HG02943 (cell line): ENCODE measurements around the gene PLA2G4A.

Source experiments
- ATAC-seq: cut with Tn5 transposase; IDR thresholded peaks from one replicate; pipeline ENCODE4 v1.9.1; 2021; ENCODE audit warnings: mild to moderate bottlenecking, low read depth, moderate library complexity; ENCODE audit not compliant: unreplicated experiment

PLA2G4A gene

DNA sequence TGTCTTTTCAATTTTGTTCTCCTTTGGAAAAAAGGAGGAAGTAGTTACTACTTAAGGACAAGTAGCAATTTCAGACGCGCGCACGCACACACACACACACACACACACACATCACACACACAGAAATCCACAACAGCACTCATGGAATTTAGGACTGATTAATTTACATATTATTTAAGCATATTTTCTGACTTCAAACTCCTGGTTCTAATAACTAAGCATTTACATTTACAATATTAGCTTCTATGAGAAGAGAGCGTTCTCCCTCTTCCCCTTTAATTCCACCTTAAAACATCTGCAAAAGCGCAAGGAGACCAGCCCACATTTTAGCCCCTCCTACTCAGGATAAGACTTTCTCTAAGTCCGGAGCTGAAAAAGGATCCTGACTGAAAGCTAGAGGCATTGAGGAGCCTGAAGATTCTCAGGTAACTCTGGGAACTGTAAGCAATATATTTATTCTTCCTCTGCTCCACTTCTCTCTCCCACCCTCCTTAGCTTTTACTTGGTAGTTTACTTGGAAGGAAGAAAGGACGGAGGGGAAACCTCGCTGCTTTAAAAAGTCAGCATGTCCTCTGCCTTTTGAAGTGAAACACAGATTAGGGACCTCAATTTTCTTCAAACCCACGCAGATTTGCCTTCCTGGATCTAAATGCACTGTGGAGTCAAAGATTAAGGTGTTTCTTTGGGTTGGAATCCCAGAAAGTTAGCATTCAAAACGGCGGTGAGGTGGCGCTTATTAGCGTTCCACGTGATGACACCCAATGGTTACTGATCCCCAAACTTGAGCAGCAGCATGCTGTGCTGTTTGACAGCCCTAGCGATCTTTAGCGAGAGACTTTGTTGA, at the start of gene PLA2G4A:
TSS of gene PLA2G4A (plus strand) at position 339 of the 844 bp plus-strand sequence. CDS start 25,406 bp downstream, outside the sequence.
- peak; percentile 88 for ATAC-seq

DNA sequence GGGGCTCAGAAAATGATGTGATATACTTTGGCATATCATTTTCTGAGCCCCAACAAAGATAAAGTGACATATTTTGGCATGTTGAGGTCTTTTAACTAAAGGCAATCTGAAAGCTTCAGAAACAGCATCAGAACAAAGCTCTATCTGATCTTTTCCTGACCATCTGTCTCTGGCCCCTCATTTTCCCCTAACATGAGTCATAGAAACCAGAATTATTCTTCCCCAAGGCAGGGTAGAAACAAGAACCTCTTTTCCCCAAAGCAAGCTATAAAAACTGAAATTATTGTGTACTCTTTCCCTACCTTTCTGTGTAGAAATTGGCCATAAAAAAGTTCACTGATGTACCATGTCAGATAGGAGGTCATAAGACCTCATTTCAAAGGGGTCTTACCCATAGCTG, 48.7 kb upstream of the PLA2G4A start:
- ATAC-seq: no peak

DNA sequence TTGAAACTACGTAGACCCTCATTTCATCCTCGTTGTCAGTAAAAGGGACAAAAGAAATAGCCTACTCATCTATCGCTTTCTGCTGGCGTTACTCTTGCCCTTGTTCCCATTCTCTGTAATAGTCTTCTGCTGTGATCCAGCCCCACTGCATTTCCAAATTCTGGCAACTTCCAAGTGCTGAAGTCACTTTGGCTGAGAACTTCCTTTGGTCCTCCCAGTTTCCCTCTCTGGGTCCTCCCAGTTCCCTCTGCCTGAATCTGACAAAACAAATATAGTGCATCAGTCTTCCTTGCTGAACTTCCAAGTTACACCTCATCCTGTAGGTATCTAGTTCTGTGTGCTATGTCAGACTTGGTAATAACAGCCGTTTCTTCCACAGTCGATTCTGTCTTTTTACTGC, 47.0 kb upstream of the PLA2G4A start:
- ATAC-seq: no peak

DNA sequence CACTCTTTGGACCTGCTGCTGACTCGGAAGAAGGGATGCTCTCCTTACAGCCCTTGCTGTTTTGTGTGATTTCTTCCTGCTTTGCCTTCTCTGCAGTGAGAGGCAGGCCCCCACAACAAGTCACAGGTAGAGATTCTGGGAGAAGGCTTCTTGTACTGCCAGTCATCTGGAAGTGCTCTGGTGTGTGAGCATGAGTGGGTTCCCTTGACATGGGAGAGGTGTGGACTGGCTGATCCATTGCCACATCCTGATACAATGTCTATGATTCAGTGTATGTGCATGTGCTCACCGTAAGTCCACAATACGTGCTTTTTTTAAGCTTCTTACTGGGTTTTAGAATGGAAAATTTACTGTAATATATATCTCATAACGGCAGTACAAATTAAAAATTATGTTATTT, 46.0 kb upstream of the PLA2G4A start:
- no peak for ATAC-seq

DNA sequence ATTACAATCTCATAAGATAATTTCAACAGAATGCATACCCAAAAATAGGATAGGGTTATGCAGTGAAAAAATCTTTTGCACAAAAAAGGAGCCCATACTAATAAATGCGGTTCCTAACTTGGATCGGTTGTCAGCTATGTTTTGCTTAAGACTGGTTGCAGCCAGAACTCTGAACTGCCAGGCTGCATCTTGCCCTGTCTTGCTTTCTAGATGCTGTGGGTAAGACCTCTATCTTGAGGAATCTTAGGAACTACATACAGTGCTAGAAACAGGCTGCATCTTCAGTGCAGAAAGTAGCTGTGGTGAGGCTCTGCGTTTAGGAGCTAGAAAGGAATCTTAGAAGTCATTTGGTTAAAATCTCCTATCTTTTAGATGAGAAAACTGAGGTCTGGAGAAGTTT, 45.6 kb upstream of the PLA2G4A start:
- ATAC-seq: no peak

DNA sequence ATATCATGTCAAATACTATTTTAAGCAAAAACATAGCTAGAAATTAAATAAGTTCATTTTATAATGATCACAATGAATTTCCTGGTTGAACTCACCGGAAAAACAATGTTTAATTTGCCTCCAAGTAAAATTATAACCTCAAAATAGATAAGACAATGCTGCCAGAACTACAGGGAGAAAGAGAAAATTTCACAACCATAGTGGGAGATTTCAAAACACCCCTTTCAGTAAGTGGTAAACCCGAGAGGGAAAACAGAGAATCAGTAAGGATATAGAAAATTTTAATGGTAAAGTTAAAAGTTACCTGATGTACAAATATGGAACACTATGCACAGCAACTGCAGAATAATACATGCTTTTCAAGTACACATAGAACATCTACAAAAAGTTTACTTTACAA, 43.2 kb upstream of the PLA2G4A start:
- ATAC-seq: no peak

DNA sequence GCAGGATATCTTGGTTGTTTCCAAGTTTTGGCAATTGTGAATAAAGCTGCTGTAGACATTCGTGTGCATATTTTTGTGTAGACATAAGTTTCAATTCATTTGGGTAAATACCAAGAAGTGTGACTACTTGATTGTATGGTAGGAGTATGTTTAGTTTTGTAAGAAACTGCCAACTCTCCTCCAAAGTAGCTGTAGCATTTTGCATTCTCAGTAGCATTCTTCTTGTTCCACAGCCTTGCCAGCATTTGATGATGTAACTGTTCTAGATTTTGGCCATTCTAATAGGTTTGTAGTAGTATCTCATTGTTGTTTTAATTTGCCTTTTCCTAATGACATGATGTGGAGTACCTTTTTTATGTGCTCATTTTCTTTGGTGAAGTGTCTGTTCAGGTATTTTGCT, 38.6 kb upstream of the PLA2G4A start:
- ATAC-seq: no peak

DNA sequence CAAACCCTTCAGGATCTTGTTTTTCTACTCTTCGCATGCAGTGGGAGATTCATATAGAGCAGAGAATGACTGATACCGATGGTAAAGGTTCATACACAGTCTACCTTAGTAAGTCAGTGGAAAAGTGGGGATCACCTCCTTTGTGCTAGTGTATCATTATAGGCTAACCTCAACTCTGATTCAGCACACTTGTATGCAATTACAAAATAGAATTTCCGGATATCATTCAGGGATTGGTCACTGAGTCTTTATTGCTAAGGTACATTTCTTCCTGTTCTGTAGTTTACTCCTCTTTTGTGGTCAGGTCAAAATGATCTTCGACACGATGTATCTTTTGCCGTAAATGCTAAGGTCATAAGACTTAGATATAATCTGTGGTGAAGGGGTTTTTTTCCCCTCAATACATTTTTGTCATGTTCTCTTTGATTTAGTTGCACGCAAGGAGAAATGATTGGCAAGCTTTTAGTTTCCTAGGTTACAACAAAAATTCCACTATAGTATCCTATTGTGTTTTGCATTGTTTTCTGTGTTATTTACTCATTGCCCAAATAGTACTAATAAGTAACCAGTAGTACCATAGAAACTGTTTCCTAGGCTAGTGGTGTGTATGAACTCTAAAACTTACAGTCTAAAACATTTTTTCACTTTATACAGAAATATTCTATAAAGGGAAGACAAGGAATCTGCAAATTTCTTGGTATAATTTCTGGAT, 35.7 kb upstream of the PLA2G4A start:
- no peak for ATAC-seq

DNA sequence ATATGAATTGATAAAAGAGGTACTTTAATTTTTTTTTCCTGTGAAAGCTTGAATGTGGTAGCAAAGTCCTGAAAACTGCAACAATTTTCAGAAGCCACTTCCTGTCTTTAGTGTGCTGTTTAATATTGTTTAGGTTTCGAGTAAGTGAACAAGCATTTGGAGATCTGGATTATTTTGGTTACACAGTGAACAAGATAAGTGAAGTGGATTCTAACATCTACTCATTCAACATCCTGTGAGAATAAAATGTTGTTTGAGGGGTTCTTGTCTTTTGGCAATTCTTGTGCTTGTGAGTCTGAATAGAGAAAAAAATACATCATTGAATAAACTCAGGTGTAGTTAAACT, 35.2 kb upstream of the PLA2G4A start:
- ATAC-seq: no peak

DNA sequence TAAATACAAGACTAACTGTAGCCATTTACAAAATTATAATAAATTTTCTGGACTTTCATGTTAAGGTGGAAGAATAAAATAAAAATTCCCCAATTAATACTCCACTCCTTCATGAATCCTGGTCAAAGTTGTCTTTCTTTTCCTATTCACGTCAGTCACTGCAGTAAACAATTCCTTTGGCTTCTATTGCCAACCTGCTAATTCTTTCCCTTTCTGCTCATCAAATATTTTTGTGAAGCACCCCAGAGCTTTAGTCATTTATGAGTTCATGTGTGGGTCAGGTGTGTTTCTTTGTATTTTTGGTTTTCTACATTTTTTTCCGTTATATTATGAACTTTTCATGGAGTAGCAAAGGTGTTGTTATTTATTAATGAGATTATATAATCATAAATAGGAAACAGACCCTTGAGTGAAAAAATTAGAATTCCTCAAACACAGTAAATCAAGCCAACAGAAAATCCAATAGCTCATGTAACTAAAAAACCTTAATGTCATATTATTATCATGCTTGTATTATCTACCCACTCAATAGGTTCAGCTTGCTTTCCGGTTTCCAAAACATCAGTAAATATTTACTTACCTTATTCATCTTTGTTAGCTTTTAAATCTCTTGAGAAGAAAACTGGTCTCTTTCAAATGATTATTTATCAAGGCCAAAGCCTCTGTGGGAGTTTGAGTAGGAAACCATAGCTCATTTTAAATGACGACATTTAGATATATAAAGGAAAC, 29.6 kb upstream of the PLA2G4A start:
- no peak for ATAC-seq

DNA sequence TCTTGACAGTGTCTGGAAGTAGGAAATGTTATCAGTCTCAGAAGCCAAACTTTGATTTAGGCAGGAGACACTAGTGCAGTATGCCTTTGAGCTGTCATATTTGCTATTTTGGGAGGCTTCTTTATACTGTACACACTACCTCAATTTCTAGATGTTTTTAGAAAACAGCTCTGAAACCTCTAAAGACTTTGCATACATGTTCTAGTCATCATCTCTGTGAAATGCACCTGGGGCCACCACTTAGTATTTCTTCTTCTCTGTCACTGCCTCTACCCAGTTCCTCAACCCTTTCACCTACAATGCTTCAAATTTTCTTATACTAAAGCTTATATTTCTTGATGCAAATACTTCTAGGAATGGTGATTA, 29.1 kb upstream of the PLA2G4A start:
- peak; percentile 95 for ATAC-seq

DNA sequence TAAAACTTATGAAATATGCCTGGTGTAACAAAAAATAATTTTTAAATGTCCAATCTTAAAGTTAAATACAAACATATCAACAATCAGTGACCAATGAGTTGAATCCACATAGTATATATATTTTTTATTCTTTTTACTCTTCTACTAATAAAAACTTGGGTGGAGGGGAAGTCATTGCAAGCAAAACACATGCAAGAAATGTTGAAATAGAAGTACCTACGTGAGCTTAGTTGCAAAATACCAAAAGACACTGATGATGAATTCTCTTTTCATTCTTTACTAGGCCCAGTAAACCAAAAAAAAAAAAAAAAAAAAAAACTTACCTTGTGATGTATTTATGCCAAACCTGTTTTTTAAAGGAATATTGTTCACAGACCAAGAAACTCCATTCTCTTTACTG, 26.4 kb upstream of the PLA2G4A start:
- ATAC-seq: no peak

DNA sequence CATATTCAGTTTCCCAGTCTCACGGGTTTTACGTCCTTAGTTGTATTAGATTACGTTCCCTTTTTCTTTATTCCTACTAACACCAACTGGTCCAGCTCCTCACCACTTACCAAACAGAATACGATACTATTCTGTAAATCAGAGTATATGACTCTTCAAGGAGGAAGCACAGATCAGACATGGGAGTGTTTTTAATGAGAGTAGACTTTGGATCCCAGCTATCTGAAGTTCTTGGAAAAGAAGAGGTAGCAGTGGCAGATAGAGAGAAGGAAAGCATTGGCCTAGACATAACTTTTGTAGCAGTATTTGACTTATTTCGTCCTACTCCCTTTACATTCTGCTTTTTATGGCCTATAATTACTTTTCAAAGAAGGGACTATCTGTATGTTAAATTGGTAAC, 24.1 kb upstream of the PLA2G4A start:
- ATAC-seq: no peak

DNA sequence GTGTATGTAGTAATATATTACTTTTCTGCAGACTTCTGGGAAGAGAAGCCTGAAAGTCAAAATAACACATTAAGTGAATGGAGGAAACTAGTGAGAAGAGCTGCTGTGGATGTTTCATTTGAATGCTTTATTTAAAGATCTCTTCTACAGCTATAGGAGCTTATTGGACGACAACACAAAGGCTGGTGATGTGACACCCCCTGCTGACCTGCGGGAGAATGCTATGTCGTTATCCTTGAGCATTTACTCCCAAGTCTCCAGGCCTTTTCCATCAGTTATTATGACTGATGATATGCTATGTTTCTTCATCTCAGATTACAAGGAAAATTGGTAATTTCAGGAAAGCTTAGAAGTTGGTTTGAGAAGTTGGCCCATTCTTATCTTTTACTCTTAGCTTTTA, 22.3 kb upstream of the PLA2G4A start:
- no peak for ATAC-seq

DNA sequence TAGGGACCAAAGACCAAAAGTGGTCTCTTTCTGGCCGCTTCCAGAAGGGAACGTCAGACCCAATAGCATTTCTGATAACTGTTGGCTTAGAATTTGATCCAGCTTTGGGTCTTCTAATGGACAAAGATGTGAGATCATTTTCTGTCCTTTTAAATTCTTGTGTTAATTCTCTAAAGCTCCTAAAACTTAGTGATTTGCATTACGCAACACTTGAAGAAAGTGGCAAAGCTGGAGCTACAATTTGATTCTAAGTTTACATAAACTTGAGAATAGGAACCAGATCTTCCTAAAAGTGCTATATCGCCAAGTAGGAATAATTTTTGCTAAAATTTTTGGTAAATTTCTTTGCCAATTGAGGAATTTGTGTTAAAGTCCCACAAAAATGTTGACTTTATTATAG, 21.6 kb upstream of the PLA2G4A start:
- no peak for ATAC-seq

DNA sequence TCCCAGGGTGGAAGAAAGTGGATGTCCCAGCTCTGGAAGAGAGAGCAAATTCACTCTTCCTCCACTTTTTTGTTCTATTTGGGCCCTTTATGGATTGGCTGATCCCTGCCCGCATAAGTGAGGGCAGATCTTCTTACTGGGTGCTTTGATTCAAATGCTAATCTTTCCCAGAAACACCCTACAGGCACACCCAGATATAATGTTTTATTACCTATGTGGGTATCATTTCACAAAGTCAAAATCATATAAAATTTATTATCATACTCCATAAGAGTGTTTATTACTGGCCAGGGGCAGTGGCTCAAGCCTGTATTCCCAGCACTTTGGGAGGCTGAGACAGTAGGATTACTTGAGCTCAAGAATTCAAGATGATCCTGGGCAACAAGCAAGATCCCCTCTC, 16.9 kb upstream of the PLA2G4A start:
- no peak for ATAC-seq

DNA sequence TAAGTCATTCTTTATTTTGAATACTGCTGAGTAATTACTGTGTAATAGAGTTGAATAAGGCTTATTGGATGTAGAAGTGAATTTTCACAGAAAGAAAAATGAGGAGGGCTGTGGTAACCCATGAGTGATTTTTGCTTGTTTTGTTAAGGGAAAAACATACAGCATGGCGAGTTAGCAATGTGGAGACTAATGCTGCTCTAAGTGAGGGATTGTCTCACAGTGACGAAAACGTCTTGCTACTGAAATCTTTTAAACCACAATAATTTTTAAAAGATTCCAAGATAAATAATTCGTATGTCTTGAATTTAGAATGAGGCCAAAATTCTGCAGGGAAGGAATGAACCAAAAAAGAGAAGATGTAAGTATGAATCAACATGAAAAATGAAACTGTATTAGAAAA, 16.2 kb upstream of the PLA2G4A start:
- no peak for ATAC-seq

DNA sequence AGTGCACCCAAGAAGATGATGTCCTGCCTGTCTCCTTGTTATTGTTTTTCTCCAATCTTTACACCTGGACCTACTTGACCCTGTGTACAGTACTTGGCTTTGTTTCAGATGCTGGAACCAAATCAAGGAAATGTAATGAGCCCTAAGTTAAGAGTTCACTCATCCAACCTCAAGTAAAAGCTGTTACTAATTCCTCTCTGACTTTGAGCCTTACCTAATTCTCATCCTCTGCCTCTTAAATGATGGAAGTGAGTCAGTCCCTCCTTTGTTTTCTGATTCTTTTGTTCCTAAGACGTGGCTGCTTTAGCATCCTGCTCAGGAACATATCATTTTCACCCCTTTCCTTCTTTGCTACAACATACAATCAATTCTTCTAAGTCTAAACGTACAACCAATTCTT, 15.3 kb upstream of the PLA2G4A start:
- no peak for ATAC-seq

DNA sequence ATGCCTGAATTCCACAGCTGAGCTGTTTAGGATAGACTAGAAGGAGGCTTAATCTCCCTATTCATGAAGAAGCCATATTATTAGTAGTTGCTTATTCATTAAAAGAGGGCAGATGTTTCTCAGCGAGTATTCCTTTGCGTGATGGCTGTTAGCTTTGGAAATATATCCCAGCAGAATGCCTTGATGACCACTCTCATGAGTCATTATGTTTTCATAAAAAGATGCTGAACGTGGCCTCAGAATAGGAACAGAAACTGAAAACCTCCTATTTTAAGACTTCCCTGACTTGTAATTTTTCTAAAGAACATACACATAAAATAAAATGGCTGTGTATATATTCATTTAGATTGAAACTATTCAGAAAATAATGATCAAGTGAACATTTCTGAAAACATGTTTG, 9.6 kb upstream of the PLA2G4A start:
- peak; percentile 74 for ATAC-seq

DNA sequence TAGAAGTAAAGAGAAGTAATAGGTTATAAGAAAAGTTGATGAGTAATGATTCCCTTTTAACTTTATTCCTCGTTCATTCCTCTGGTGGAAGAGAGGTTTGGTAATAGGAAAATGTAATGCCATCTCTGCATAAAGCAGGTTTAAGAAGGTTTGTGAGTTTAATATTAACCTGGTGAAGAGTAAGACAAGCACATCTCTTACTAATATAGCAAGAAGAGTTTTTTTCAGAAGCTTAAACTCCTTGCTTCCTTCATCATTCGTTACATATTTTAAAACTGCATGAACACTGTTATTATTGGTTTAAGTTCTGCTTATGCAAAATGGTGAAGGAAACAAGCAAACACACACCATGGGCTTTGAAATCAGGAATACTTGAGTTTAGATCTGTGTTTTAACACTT, 9.2 kb upstream of the PLA2G4A start:
- peak; percentile 66 for ATAC-seq
